T-helper 9 cell (primary cell): ENCODE results near the gene SLC26A11.

ENCODE experiments used
- DNase-seq: peaks from one replicate; pipeline ENCODE4 v3.0.0-alpha.2; 2020
- total RNA-seq, 2 donors: gene quantifications; one replicate each; lab custom pipeline; 2026; lab: John Stamatoyannopoulos, UW

The SLC26A11 gene
- 71.9 to 184 reads per million in 2 donors for total RNA-seq

DNA sequence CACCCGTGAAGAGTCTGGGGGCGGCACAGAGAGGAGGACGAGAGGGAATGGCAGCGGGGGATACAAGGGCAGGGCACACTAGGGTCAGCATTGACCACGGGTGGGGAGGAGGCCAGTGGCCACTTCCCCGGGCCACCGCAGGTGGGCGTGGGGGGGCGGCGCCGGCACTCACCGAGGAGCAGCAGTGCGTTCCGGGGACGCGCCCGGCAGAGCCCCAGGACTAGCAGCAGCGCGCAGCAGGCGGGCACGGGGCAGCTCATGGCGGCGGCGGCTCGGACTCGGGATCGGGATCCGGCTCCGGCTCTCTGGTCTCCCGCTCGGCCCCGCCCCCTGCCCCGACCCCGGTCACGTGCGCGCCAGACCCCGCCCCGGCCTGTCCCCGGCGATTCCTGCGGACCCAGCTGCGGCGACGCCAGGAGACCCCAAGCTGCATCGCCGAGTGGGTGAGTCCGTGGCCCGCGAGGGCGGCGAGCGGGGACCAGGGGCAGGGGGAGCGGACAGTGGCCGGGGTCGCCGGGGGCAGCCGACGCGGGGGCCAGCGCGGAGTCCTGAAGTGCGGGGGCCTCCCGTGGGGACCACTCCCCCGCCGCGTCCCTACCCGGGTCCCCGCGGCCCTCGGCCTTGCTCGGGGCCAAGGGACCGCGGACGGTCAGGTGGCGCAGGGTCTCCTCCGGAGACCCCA, at the start of gene SLC26A11, which contains the start of gene SGSH:
TSS of gene SLC26A11 (plus strand) at position 374 of the 682 bp plus-strand sequence. CDS start 1,134 bp downstream, outside the sequence.
TSS of gene SGSH (minus strand) at position 280 of the 682 bp plus-strand sequence. CDS start at position 260, 20 bp downstream.
- DNase-seq = peak; percentile 53

GRCh38 chr17:80171681-80172080, 48.5 kb upstream of the SLC26A11 start:
- no peak for DNase-seq

DNA sequence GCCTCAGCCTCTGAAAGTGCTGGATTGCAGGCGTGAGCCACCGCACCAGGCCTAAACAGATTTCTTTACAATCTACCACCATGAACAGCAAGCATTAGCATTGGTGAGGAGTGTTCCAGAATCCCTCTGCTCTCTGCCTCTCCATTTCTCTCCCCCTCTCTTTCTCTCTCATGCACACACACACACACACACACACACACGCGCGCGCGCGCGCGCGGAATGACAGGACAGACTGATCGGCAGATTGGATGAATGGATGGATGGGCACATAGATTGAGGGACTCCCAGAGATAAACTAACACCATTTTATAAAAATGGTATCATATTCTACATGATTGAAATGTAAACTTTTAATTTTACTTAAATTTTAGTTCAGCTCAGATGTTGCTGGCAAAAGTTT, 47.1 kb upstream of the SLC26A11 start:
- no peak for DNase-seq

DNA sequence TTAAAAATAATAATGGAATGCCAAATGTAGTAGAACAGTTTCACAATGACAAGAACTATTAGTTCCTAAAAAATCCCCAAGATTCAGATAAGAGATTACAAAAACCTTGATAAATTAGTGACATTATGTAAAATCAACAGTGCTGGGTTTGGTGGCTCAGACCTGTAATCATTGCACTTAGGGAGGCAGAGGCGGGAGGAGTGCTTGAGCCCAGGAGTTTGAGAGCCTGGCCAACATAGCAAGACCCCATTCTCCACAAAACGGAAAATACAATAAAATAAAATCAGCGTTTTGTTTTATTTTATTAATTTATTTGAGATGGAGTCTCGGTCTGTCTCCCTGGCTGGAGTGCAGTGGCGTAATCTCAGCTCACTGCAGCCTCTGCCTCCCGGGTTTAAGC, 46.3 kb upstream of the SLC26A11 start:
- DNase-seq = no peak

DNA sequence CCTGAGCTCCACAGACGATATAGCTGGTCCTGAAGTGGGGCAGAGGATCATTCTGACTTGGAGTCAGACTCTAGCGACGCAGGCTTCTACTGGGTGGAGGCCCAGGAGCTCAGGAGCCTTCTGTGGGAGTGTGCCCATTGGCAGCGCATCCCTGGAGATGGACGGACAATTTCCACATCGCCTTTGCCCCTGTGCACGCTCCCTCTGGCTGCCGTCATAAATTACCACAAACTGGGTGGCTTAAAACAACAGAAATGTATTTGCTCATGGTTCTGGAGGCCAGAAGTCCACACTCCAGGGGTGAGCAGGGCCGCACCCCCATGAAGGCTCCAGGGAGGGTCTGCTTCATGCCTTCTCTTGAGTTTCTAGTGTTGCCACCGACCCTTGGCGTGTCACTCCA, 43.5 kb upstream of the SLC26A11 start:
- no peak for DNase-seq

GRCh38 chr17:80177986-80178595, 42.1 kb upstream of the SLC26A11 start:
- DNase-seq = no peak

DNA sequence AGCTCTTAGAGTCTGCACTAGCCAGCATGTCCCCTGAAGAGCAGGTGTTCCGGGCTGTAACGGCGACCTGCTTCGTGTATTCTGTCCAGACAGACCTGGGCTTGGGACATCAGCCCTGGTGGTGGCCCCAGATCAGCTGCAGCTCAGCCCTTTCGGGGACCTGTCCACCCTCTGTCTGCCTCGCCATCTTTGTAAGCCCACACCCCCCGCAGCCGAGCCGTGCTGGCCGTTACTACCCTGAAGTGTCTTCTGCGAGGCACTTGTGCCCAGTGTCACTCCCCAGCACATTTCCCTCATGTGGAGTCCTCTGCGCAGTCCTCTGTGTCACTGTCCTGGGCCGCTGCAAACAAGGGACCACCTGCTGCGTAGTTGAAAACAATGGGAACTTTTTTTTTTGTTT, 40.0 kb upstream of the SLC26A11 start:
- DNase-seq = no peak

DNA sequence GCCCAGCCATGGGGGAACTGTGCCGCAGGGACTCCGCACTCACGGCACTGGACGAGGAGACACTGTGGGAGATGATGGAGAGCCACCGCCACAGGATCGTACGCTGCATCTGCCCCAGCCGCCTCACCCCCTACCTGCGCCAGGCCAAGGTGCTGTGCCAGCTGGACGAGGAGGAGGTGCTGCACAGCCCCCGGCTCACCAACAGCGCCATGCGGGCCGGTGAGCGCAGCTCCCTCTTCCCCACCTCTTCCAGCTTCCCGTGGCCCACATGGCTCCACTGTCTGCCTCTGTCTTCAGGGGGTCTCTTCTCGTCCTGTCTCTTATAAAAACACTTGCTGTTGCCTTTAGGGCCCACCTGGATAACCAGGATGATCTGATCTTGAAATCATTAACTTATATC, 38.8 kb upstream of the SLC26A11 start:
- no peak for DNase-seq

DNA sequence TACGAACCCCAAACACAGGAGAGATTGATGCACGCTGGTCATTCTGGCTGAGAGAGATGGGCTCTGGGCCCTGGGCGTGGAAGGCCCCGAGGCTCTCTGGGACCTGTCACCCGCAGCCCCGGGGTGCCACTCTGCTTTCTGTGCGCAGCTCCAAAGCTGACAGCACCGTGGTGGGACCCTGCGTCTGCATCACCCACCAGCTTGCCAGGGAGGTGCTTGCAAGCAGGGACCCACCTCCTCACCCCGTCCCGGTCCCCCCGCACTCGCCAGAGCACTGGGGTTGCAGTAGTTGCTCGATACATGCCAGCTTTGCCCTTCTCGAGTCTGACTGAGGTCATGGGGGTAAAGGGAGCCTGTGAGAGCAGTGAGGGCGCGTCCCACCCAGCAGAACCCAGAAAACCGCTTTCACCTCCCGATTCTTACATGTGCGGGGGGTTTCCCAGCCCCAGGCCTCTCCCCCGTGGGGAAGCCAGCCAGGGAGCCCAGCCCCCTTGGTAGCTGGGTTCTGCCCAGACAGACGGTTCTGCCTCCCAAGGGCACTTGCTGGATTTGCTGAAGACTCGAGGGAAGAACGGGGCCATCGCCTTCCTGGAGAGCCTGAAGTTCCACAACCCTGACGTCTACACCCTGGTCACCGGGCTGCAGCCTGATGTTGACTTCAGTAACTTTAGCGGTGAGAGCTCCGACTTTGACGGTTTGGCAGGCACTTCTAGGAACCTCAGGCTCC, 37.9 kb upstream of the SLC26A11 start:
- no peak for DNase-seq

DNA sequence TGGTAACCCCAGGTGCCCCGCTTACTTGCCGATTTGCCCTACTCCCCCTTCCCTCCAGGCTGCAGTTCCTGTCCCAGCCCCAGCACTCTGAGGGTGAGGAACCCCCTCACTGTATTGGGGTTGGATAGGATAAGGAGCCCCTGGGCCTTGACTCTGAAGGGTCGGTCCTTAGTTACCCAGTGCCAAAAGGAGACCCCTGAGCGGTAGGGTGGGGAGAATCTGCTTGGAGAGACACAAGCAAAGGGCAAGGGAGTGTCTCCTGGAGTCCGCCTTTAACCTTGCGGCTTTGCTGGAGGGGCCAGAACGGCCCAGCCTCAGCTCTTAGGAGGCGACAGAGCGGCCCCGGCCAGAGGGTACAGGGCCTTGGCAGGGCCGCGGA, 37.4 kb upstream of the SLC26A11 start:
- no peak for DNase-seq

- DNase-seq = no peak
Observed at GRCh38 chr17:80183581-80184422, 36.4 kb upstream of the SLC26A11 start.

DNA sequence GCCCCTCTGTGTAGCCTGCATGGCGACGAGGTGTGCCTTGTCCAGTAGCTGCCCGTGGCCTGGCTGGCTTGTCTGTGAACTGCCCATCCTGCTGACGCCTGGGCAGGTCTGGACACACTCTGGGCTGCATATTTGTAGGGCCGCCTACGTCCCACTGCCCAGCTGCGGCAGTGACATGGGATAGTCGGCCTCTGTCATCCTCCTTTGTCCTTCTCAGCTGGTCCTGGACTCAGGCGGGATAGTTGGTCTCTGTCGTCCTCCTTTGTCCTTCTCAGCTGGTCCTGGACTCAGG, 35.9 kb upstream of the SLC26A11 start:
- no peak for DNase-seq

DNA sequence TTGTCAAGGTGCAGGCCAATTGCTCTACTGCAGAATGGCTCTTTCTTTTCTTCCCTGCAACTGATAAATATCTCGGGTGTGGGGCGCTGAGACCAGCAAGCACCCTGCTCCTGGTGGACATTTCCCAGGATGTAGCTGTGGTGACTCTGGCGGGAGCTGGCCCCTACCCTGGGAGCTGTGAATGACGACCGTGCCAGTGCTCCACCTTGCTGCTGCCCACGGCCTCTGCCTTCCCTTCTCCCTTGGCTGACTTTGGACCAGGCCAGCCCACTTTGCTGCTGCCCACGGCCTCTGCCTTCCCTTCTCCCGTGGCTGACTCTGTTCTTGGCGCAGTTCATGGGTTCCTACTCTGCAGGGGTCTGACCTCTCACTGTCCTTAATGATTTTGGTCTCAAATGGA, 34.3 kb upstream of the SLC26A11 start:
- DNase-seq = no peak

- DNase-seq = no peak
Observed at GRCh38 chr17:80187090-80187489, 33.1 kb upstream of the SLC26A11 start.

DNA sequence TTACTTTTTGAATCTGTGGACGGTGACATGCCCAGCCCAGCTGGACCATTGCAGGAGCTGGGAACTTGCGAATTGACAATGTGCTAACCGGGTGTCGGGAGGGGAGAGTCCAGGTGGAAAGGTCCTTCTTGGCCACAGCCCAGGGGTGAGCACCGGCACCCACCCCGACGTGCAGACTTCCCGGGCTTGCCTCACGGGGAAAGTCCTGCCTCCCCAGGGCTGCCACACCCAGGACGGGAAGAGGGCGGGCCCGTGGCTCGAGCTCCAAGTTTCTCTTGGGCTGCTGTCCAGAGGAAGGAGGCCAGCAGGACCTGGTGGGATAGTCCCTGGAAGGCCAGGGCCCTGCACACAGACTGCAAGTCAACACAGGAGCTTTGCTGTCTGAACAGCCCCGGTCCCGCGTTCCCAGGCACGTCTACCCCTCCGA, 32.7 kb upstream of the SLC26A11 start:
- no peak for DNase-seq

DNA sequence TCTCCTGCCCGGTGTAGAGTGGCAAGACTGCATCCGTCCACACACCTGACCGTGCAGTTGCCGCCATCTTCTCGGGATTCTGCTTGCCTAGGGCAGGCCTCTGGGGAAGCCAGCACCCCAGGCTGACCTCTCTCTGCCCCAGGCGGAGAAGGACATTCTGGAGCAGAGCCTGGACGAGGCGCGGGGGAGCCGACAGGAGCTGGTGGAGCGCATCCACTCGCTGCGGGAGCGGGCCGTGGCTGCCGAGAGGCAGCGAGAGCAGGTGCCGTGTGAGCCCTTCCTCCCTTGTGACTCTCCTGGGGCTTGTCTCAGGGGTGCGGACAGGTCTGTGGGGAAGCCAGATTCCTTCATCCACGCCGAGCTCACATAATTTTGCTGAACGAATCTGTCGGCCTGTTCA, 30.6 kb upstream of the SLC26A11 start:
- no peak for DNase-seq

DNA sequence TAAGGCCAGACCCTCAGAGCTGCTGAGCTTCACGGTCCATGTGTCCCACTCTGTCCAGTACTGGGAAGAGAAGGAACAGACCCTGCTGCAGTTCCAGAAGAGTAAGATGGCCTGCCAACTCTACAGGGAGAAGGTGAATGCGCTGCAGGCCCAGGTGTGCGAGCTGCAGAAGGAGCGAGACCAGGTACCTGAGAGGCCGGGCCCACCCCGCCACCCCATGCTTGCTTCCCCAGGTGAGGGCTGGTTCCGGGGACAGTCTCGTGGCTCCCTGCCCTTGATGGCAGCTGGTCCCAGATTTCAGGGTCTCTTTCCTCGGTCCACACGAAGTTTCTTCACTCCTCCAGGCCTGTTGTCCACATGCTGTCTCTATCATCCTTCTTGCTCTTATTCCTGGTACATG, 29.5 kb upstream of the SLC26A11 start:
- no peak for DNase-seq

GRCh38 chr17:80191192-80191591, 29.0 kb upstream of the SLC26A11 start:
- DNase-seq = no peak

- DNase-seq = no peak
Observed at GRCh38 chr17:80191865-80192661, 28.2 kb upstream of the SLC26A11 start.

DNA sequence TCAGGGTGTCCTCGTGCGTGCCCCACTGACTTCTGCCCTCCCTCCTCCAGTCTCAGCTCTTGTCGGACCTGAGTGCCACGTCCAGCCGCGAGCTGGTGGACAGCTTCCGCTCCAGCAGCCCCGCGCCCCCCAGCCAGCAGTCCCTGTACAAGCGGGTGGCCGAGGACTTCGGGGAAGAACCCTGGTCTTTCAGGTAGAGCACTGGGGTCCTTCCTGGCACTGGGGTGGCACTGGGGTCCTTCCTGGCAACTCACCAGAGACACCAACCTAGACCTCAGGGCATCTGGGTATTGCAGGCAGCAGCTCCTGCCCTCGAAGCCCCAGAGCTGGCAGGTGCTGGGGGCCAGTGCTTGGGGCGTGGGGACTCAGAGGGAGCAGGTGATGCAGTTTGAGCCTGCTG, 25.1 kb upstream of the SLC26A11 start:
- no peak for DNase-seq

GRCh38 chr17:80195671-80196529, 24.3 kb upstream of the SLC26A11 start:
- DNase-seq = peak; percentile 61
